Adipocyte (in vitro differentiated cells): ENCODE measurements around the gene STT3B.

Experiments
- DNase-seq: peaks from one replicate; pipeline ENCODE4 v3.0.0-alpha.2; 2015; ENCODE audit warnings: low read depth
- H3K27me3 ChIP-seq: replicated peaks from 2 replicates; pipeline ENCODE4 v1.7.0; 2013; ENCODE audit warnings: mild to moderate bottlenecking, low read length, moderate library complexity; ENCODE audit not compliant: control insufficient read depth, insufficient read depth
- H3K36me3 ChIP-seq: 2 replicates; pipeline ENCODE4 v1.7.0; 2013; ENCODE audit warnings: low read length, mild to moderate bottlenecking, moderate library complexity; ENCODE audit not compliant: control insufficient read depth, insufficient read depth, severe bottlenecking
- H3K4me1 ChIP-seq: 2 replicates; pipeline ENCODE4 v1.7.0; 2013; ENCODE audit warnings: mild to moderate bottlenecking, low read length, moderate library complexity; ENCODE audit not compliant: control insufficient read depth, insufficient read depth
- H3K4me3 ChIP-seq: 2 replicates; pipeline ENCODE4 v1.7.0; 2013; ENCODE audit warnings: mild to moderate bottlenecking, low read length, moderate library complexity
- H3K9ac ChIP-seq: 2 replicates; pipeline ENCODE4 v1.7.0; 2013; ENCODE audit warnings: mild to moderate bottlenecking, low read length, moderate library complexity
- H3K9me3 ChIP-seq: 2 replicates; pipeline ENCODE4 v1.7.0; 2013; ENCODE audit warnings: mild to moderate bottlenecking, low read length, moderate library complexity; ENCODE audit not compliant: control insufficient read depth

The STT3B gene

GRCh38 chr3:31522152-31522551 is 10.6 kb upstream of the STT3B start:
- no peak overlapping the region for H3K4me3 ChIP-seq
- no peaks in the 10 kb centered on the region for H3K36me3 ChIP-seq
- DNase-seq, result no peak
- no peak overlapping the region for H3K9ac ChIP-seq
- no peaks in the 10 kb centered on the region for H3K9me3 ChIP-seq
- H3K4me1 ChIP-seq, result no peaks in the 10 kb centered on the region
- no peaks in the 10 kb centered on the region for H3K27me3 ChIP-seq

- Histone ChIP-seq H3K4me1 (no peaks in the 10 kb centered on the region), H3K27me3 (no peaks in the 10 kb centered on the region), H3K9me3 (no peaks in the 10 kb centered on the region), H3K4me3 (no peak overlapping the region), H3K9ac (no peak overlapping the region), H3K36me3 (no peaks in the 10 kb centered on the region)
- no peak for DNase-seq
Observed at GRCh38 chr3:31523543-31523942, 9.2 kb upstream of the STT3B start.

GRCh38 chr3:31525532-31525931 is 7.2 kb upstream of the STT3B start:
- Histone ChIP-seq H3K4me3 (no peak overlapping the region), H3K9me3 (no peaks in the 10 kb centered on the region), H3K36me3 (no peaks in the 10 kb centered on the region), H3K27me3 (no peaks in the 10 kb centered on the region), H3K4me1 (no peaks in the 10 kb centered on the region), H3K9ac (no peak overlapping the region)
- DNase-seq, result no peak

- DNase-seq, result no peak
- H3K9me3 ChIP-seq, result no peaks in the 10 kb centered on the region
- H3K4me3 ChIP-seq, result no peak overlapping the region
Observed at GRCh38 chr3:31529421-31529820, 3.3 kb upstream of the STT3B start.

GRCh38 chr3:31530039-31530959 is 2.4 kb upstream of the STT3B start:
- Histone ChIP-seq H3K27me3 (no peaks in the 10 kb centered on the region), H3K9me3 (no peaks in the 10 kb centered on the region), H3K4me1 (peaks cover 8% of the 10 kb centered on the region), H3K36me3 (no peaks in the 10 kb centered on the region), H3K4me3 (peak overlapping the region; percentile 97), H3K9ac (peak overlapping the region; percentile 94)
- no peak for DNase-seq

More at GRCh38 chr3:31529421-31529820, 3.3 kb upstream of the STT3B start:
- Histone ChIP-seq H3K36me3 (no peaks in the 10 kb centered on the region), H3K4me1 (peaks cover 1% of the 10 kb centered on the region), H3K27me3 (no peaks in the 10 kb centered on the region), H3K9ac (no peak overlapping the region)

- H3K9ac ChIP-seq, result peak overlapping the region; percentile 94
- peaks cover 13% of the 10 kb centered on the region for H3K4me1 ChIP-seq
- no peak for DNase-seq
- peak overlapping the region; percentile 97 for H3K4me3 ChIP-seq
- no peaks in the 10 kb centered on the region for H3K9me3 ChIP-seq
- H3K36me3 ChIP-seq, result no peaks in the 10 kb centered on the region
- no peaks in the 10 kb centered on the region for H3K27me3 ChIP-seq
Observed at GRCh38 chr3:31530960-31531335, 1.8 kb upstream of the STT3B start.

GRCh38 chr3:31531452-31531991 is 1.2 kb upstream of the STT3B start:
- H3K4me1 ChIP-seq, result peaks cover 19% of the 10 kb centered on the region
- peak overlapping the region; percentile 94 for H3K9ac ChIP-seq
- DNase-seq, result no peak
- no peaks in the 10 kb centered on the region for H3K27me3 ChIP-seq
- H3K4me3 ChIP-seq, result peak overlapping the region; percentile 97
- no peaks in the 10 kb centered on the region for H3K9me3 ChIP-seq
- H3K36me3 ChIP-seq, result no peaks in the 10 kb centered on the region

- DNase-seq, result peak; percentile 100
- H3K9ac ChIP-seq, result peak overlapping the region; percentile 94
- H3K4me1 ChIP-seq, result peaks cover 24% of the 10 kb centered on the region
- no peaks in the 10 kb centered on the region for H3K9me3 ChIP-seq
- H3K27me3 ChIP-seq, result no peaks in the 10 kb centered on the region
- peak overlapping the region; percentile 97 for H3K4me3 ChIP-seq
- no peaks in the 10 kb centered on the region for H3K36me3 ChIP-seq
Observed at GRCh38 chr3:31531992-31532586, 636 bp upstream of the STT3B start.

- Histone ChIP-seq H3K4me1 (peaks cover 24% of the 10 kb centered on the region), H3K9me3 (no peaks in the 10 kb centered on the region), H3K27me3 (no peaks in the 10 kb centered on the region), H3K4me3 (peak overlapping the region; percentile 97), H3K9ac (peak overlapping the region; percentile 94), H3K36me3 (no peaks in the 10 kb centered on the region)
- peak; percentile 75 for DNase-seq
Observed at GRCh38 chr3:31533169-31534064, 692 bp downstream of the STT3B start.

- DNase-seq, result peak; percentile 47
Observed at GRCh38 chr3:31534065-31534425, 1.3 kb downstream of the STT3B start.

GRCh38 chr3:31536497-31536896 is 3.8 kb downstream of the STT3B start:
- DNase-seq, result no peak
- Histone ChIP-seq H3K27me3 (no peaks in the 10 kb centered on the region), H3K36me3 (no peaks in the 10 kb centered on the region), H3K9me3 (no peaks in the 10 kb centered on the region), H3K9ac (no peak overlapping the region), H3K4me1 (peaks cover 28% of the 10 kb centered on the region), H3K4me3 (peak overlapping the region; percentile 33)

More at GRCh38 chr3:31534065-31534425, 1.3 kb downstream of the STT3B start:
- no peaks in the 10 kb centered on the region for H3K27me3 ChIP-seq
- no peaks in the 10 kb centered on the region for H3K9me3 ChIP-seq
- H3K4me3 ChIP-seq, result peak overlapping the region; percentile 97
- no peaks in the 10 kb centered on the region for H3K36me3 ChIP-seq
- peaks cover 24% of the 10 kb centered on the region for H3K4me1 ChIP-seq
- H3K9ac ChIP-seq, result peak overlapping the region; percentile 94
